ENCODE results near the gene DZIP3. TPM values are rescaled to one million over a fixed set of nuclear protein-coding genes. Genes with fewer than 3 reads are reported as not detected.

DZIP3 gene
- 10 to 100 TPM; 11.3 to 11.4 TPM for total RNA-seq

- Mint-ChIP-seq H3K27me3 (no peaks in the 10 kb centered on the region), H3K36me3 (peaks cover 9% of the 10 kb centered on the region), H3K9me3 (no peaks in the 10 kb centered on the region), H3K4me3 (peak within 1 kb of the TSS; percentile 99), H3K4me1 (ENCODE audit: low read depth) (peaks cover 29% of the 10 kb centered on the region), H3K27ac (peak within 1 kb of the TSS; percentile 99)
- peak; percentile 90 for DNase-seq
- CTCF ChIA-PET = interaction anchor here (1.1 to 3.3 kb wide), 9 partner anchors 9 to 436 kb away, joined by 3 to 32 read pairs (median 5); no protein-coding TSS in a partner anchor
- POLR2A ChIA-PET = interaction anchor here (0.7 to 2.8 kb wide), 10 partner anchors 10 to 459 kb away, joined by 3 to 27 read pairs (median 4); partner anchors contain the start of genes IFT57 and TRAT1
- intact Hi-C loops (cut with micrococcal nuclease) = loop anchor here (1.0 to 10.0 kb wide), 6 partner anchors 9 to 645 kb away; partner anchors contain the start of gene IFT57
Measured at GRCh38 chr3:108589081-108589997, at the start of gene DZIP3, which contains the start of gene CIP2A. Gene DZIP3, plus strand, starts transcription at chr3:108589722. Its CDS starts 15,685 bp downstream, at chr3:108605407. Gene CIP2A, minus strand, starts transcription at chr3:108589438. Its CDS starts 63 bp downstream, at chr3:108589375.

GRCh38 chr3:108546247-108546646 lies 43.3 kb upstream of the DZIP3 start:
- ChIA-PET CTCF (no interaction called here), POLR2A (no interaction called here)
- Mint-ChIP-seq H3K27me3 (no peaks in the 10 kb centered on the region), H3K27ac (no peak overlapping the region), H3K36me3 (peaks cover 24% of the 10 kb centered on the region), H3K4me3 (no peak overlapping the region), H3K9me3 (peaks cover 3% of the 10 kb centered on the region), H3K4me1 (ENCODE audit: low read depth) (peaks cover 11% of the 10 kb centered on the region)
- intact Hi-C loops (cut with micrococcal nuclease) = no loop called here
- no peak for DNase-seq

GRCh38 chr3:108546692-108547091 lies 42.8 kb upstream of the DZIP3 start:
- Mint-ChIP-seq H3K4me3 (no peak overlapping the region), H3K36me3 (peaks cover 26% of the 10 kb centered on the region), H3K9me3 (peaks cover 3% of the 10 kb centered on the region), H3K27me3 (no peaks in the 10 kb centered on the region), H3K4me1 (ENCODE audit: low read depth) (peaks cover 11% of the 10 kb centered on the region), H3K27ac (no peak overlapping the region)
- POLR2A ChIA-PET = no interaction called here
- CTCF ChIA-PET = no interaction called here
- no peak for DNase-seq
- intact Hi-C loops (cut with micrococcal nuclease) = no loop called here

- no peak overlapping the region for H3K4me3 Mint-ChIP-seq
- peaks cover 28% of the 10 kb centered on the region for H3K36me3 Mint-ChIP-seq
- peaks cover 16% of the 10 kb centered on the region for H3K4me1 Mint-ChIP-seq (ENCODE audit: low read depth)
- CTCF ChIA-PET = no interaction called here
- no peak for DNase-seq
- POLR2A ChIA-PET = no interaction called here
- peaks cover 1% of the 10 kb centered on the region for H3K9me3 Mint-ChIP-seq
- no peaks in the 10 kb centered on the region for H3K27me3 Mint-ChIP-seq
- intact Hi-C loops (cut with micrococcal nuclease) = no loop called here
- H3K27ac Mint-ChIP-seq = no peak overlapping the region
Measured at GRCh38 chr3:108548304-108548703, 41.2 kb upstream of the DZIP3 start.

GRCh38 chr3:108548886-108549285 lies 40.6 kb upstream of the DZIP3 start:
- no peak overlapping the region for H3K4me3 Mint-ChIP-seq
- H3K9me3 Mint-ChIP-seq = no peaks in the 10 kb centered on the region
- H3K27ac Mint-ChIP-seq = no peak overlapping the region
- no peak for DNase-seq
- peaks cover 23% of the 10 kb centered on the region for H3K36me3 Mint-ChIP-seq
- intact Hi-C loops (cut with micrococcal nuclease) = no loop called here
- ChIA-PET CTCF (no interaction called here), POLR2A (no interaction called here)
- peaks cover 16% of the 10 kb centered on the region for H3K4me1 Mint-ChIP-seq (ENCODE audit: low read depth)
- H3K27me3 Mint-ChIP-seq = no peaks in the 10 kb centered on the region

- ChIA-PET POLR2A (interaction anchor here (1.0 kb wide), 1 partner anchor 14 kb away, joined by 4 read pairs; no protein-coding TSS in a partner anchor), CTCF (interaction anchor here (0.6 to 3.7 kb wide), 26 partner anchors 9 to 1171 kb away, joined by 3 to 73 read pairs (median 4); partner anchors contain the start of genes CIP2A and DZIP3)
- Mint-ChIP-seq H3K4me3 (no peak overlapping the region), H3K27me3 (no peaks in the 10 kb centered on the region), H3K4me1 (ENCODE audit: low read depth) (peaks cover 8% of the 10 kb centered on the region), H3K27ac (no peak overlapping the region), H3K9me3 (no peaks in the 10 kb centered on the region), H3K36me3 (peaks cover 25% of the 10 kb centered on the region)
- intact Hi-C loops (cut with micrococcal nuclease) = loop anchor here (1.0 kb wide), 1 partner anchor 63 kb away; no protein-coding TSS in a partner anchor
- DNase-seq = no peak
Measured at GRCh38 chr3:108552267-108553159, 37.0 kb upstream of the DZIP3 start.

- Mint-ChIP-seq H3K36me3 (peaks cover 33% of the 10 kb centered on the region), H3K4me3 (no peak overlapping the region), H3K9me3 (no peaks in the 10 kb centered on the region), H3K4me1 (ENCODE audit: low read depth) (peaks cover 8% of the 10 kb centered on the region), H3K27me3 (no peaks in the 10 kb centered on the region), H3K27ac (no peak overlapping the region)
- intact Hi-C loops (cut with micrococcal nuclease) = no loop called here
- ChIA-PET POLR2A (no interaction called here), CTCF (interaction anchor here (1.4 to 3.7 kb wide), 2 partner anchors 65 to 264 kb away, joined by 3 to 73 read pairs; no protein-coding TSS in a partner anchor)
- DNase-seq = no peak
Measured at GRCh38 chr3:108554229-108554628, 35.3 kb upstream of the DZIP3 start.

- no peaks in the 10 kb centered on the region for H3K27me3 Mint-ChIP-seq
- H3K27ac Mint-ChIP-seq = no peak overlapping the region
- intact Hi-C loops (cut with micrococcal nuclease) = no loop called here
- DNase-seq = no peak
- CTCF ChIA-PET = interaction anchor here (0.8 to 1.3 kb wide), 2 partner anchors 66 to 77 kb away, joined by 3 to 4 read pairs; no protein-coding TSS in a partner anchor
- POLR2A ChIA-PET = no interaction called here
- H3K4me1 Mint-ChIP-seq (ENCODE audit: low read depth) = peaks cover 8% of the 10 kb centered on the region
- H3K36me3 Mint-ChIP-seq = peaks cover 35% of the 10 kb centered on the region
- H3K4me3 Mint-ChIP-seq = no peak overlapping the region
- H3K9me3 Mint-ChIP-seq = no peaks in the 10 kb centered on the region
Measured at GRCh38 chr3:108554913-108555571, 34.5 kb upstream of the DZIP3 start.

- ChIA-PET POLR2A (no interaction called here), CTCF (interaction anchor here (1.3 kb wide), 1 partner anchor 67 kb away, joined by 4 read pairs; no protein-coding TSS in a partner anchor)
- intact Hi-C loops (cut with micrococcal nuclease) = no loop called here
- Mint-ChIP-seq H3K27me3 (no peaks in the 10 kb centered on the region), H3K4me1 (ENCODE audit: low read depth) (peaks cover 8% of the 10 kb centered on the region), H3K4me3 (no peak overlapping the region), H3K36me3 (peaks cover 43% of the 10 kb centered on the region), H3K9me3 (no peaks in the 10 kb centered on the region), H3K27ac (no peak overlapping the region)
- no peak for DNase-seq
Measured at GRCh38 chr3:108555966-108556581, 33.4 kb upstream of the DZIP3 start.

GRCh38 chr3:108562565-108562964 lies 27.0 kb upstream of the DZIP3 start:
- CTCF ChIA-PET = no interaction called here
- POLR2A ChIA-PET = no interaction called here
- Mint-ChIP-seq H3K36me3 (peaks cover 38% of the 10 kb centered on the region), H3K9me3 (no peaks in the 10 kb centered on the region), H3K27ac (no peak overlapping the region), H3K4me1 (ENCODE audit: low read depth) (peaks cover 3% of the 10 kb centered on the region), H3K27me3 (no peaks in the 10 kb centered on the region), H3K4me3 (no peak overlapping the region)
- intact Hi-C loops (cut with micrococcal nuclease) = no loop called here
- no peak for DNase-seq

GRCh38 chr3:108564564-108564963 lies 25.0 kb upstream of the DZIP3 start:
- H3K36me3 Mint-ChIP-seq = peaks cover 36% of the 10 kb centered on the region
- POLR2A ChIA-PET = no interaction called here
- no peaks in the 10 kb centered on the region for H3K9me3 Mint-ChIP-seq
- peaks cover 3% of the 10 kb centered on the region for H3K4me1 Mint-ChIP-seq (ENCODE audit: low read depth)
- no peaks in the 10 kb centered on the region for H3K27me3 Mint-ChIP-seq
- CTCF ChIA-PET = interaction anchor here (1.4 kb wide), 1 partner anchor 11 kb away, joined by 5 read pairs; no protein-coding TSS in a partner anchor
- no peak for DNase-seq
- no peak overlapping the region for H3K27ac Mint-ChIP-seq
- no peak overlapping the region for H3K4me3 Mint-ChIP-seq
- intact Hi-C loops (cut with micrococcal nuclease) = no loop called here

Measured in activated CD4-positive, alpha-beta memory T cell treated with anti-CD3 and anti-CD28 coated beads for 36 hours (primary cell).